Measurements from ENCODE around the gene ERO1A.
A peak's percentile ranks its signal among the peaks of the same experiment; 100 is the strongest.

DNA sequence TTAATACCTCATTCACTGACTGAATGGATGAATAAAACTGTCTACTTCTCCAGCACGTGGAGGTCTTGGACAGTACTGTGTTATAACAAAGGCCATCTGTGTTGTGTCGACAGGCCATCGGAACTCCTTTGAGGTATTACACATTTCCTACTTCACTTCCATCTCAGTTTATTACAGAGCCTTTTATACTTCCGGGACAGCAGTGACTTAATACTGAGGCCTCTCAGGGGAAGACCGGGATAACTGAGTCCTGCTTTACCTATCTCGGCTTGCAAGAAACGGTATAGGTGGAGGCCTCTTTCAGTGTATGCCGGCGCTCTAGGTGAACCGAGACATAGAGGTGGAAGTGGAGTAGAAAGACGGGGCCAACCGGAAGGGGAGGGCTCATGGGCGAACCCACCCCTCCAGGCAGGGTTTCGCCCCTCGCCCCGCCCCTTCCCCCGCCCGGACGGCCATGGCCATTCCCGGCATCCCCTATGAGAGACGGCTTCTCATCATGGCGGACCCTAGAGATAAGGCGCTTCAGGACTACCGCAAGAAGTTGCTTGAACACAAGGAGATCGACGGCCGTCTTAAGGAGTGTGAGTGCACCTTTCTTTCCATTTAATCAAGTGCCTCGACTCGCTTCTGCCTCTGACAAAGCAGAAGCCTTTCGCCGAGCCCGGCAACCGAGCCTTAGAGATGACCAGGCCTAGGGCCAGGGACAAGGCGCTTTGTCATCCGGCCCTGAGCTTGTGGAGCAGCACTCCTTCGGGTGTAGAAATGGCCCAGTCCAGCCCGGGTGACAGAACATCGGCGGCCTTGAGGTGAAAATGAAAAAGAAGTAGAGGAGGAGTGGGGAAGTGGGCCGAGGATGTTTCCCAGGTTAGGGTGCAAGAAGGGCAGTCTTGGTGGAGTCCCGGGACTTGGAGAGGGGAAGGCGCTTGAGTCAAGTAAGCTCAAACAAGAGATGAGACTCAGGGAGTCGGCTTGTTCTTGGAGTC, 11.7 kb upstream of the ERO1A start, which contains the start of gene PSMC6:
- TF ChIP-seq, protein P1, sequence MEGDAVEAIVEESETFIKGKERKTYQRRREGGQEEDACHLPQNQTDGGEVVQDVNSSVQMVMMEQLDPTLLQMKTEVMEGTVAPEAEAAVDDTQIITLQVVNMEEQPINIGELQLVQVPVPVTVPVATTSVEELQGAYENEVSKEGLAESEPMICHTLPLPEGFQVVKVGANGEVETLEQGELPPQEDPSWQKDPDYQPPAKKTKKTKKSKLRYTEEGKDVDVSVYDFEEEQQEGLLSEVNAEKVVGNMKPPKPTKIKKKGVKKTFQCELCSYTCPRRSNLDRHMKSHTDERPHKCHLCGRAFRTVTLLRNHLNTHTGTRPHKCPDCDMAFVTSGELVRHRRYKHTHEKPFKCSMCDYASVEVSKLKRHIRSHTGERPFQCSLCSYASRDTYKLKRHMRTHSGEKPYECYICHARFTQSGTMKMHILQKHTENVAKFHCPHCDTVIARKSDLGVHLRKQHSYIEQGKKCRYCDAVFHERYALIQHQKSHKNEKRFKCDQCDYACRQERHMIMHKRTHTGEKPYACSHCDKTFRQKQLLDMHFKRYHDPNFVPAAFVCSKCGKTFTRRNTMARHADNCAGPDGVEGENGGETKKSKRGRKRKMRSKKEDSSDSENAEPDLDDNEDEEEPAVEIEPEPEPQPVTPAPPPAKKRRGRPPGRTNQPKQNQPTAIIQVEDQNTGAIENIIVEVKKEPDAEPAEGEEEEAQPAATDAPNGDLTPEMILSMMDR (IDR thresholded peaks at IDR 0.05), result peak in 1 of 5 experiments; percentile 11
- TF ChIP-seq POLR2A (IDR thresholded peaks at IDR 0.05), result peak in 1 of 2 donors; percentile 71

All from tibial nerve (tissue), 3 donors.